HG02678 (cell line): ENCODE measurements around the gene OSMR.

Source experiments
- ATAC-seq: cut with Tn5 transposase; IDR thresholded peaks from one replicate; pipeline ENCODE4 v1.9.1; 2021; ENCODE audit warnings: mild to moderate bottlenecking, moderate library complexity; ENCODE audit not compliant: unreplicated experiment

The OSMR gene

DNA sequence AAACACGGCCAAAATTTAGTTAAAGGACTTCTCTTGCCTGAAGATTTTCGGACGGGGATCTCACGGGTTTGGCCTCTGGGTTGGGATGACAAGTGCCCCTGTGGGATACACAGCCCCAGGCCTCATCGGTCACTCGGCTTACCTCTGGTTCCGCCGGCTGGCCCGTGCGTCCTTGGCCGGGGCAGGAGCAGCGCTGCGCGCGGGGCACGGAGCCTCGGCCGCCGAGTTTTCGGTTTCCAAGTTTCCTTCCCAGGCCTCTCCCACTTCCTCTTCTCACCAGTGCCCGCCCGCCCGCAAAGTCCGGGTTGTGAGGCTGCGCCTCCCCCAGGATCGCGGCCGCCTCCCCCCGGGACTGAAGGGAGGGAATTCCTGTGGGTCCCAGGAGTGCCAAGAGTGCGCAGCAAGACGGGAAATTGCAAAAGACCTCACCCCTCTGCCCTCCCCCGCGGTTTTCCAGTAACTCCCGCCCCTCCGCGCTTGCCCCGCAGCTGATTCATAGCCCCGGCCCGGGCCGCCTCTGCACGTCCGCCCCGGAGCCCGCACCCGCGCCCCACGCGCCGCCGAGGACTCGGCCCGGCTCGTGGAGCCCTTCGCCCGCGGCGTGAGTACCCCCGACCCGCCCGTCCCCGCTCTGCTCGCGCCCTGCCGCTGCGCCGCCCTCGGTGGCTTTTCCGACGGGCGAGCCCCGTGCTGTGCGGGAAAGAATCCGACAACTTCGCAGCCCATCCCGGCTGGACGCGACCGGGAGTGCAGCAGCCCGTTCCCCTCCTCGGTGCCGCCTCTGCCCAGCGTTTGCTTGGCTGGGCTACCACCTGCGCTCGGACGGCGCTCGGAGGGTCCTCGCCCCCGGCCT lies at the start of gene OSMR:
OSMR (plus strand) TSS at position 487 of the 853 bp plus-strand sequence. CDS start 23,033 bp downstream, outside the sequence.
- ATAC-seq, result no peak

DNA sequence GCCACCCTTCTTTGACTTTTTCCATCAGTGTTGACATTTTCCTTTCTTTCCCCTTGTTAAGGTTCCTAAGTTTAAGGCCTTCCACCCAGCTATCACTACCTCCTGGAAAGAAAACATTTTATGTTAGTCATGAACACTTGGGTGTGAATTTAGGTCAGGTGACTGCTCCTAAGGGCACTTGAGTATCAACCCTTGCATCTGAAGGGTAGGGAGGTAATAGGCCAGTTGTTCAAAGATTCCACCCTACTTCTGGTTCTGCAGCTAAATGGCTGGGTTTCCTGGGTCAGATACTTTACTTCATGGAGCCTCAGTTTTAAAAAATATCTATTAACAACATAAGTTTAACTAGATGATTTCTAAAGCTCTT lies 49.1 kb upstream of the OSMR start:
- ATAC-seq, result no peak

DNA sequence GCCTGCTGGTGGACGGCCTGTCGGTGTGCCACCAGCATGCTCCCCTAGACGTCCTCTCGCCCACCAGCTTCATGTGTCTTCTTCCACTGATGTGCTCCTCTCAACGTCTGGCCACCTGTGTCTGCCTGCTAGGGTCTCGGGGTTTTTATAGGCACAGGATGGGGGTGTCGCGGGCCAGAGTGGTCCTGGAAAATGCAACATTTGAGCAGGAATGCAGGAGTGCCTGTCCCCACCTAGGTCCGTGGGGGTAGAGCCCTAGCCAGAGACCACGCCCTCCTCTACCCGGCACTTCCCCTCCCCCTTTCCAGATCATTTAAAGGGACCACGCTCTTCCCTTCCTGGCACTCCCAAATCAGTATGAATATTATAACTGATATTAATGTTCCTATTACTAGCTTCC lies 48.0 kb upstream of the OSMR start:
- no peak for ATAC-seq

DNA sequence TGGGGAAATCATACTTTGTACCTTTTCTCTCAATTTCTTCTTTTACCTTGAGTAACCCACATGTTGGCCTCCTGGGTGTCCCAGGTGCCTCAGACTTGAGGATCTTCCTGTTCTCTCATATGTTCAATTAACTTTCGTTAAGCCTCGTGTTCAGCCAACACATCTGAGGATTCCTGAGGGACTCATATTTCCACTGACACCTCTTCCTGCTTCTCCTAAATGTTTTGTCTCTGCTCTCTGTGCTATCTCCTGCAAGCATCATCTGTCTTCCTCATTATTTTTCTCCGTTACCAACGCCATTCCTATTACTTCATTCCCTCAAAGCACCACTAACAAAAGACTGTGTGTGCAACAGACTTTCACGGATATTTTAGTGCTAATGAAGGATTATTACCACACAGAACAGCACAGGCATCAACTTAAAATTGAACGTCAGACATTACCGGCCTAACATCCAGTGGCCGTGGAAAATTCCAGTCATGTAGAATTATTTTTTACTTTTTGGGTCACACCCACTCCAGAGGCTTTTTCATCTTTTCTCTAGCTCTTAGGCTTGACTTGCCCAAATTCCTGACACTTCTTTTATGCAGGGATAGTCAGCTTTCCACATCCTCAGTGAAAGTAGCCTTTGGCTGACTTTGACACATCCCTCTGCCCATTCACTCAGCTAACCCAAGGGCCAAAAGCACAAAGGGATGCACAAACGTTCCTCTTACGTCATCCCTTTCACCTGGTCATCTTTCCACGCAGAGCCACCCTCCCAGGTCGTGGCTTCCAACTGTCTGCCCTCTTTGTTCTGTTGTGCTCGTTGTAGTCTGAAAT lies 46.0 kb upstream of the OSMR start:
- no peak for ATAC-seq

DNA sequence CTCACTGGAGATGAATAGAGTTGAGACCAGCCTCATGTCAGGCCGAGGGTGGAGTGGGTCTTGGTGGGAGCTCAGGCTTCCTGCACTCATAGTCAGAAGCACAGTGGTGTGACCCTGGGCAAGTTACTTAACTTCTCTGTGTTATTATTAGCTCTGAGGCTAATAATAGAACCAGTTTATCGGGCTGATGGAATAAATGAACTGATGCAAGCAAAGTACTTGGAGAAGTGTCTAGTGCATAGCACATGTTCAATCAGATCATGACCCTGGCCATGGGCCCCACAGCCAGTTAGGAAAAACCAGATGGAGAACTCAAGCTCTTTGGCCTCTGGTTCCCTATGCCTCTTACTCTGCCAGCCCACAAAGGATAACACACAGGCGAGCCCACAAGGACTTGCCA lies 45.3 kb upstream of the OSMR start:
- no peak for ATAC-seq

DNA sequence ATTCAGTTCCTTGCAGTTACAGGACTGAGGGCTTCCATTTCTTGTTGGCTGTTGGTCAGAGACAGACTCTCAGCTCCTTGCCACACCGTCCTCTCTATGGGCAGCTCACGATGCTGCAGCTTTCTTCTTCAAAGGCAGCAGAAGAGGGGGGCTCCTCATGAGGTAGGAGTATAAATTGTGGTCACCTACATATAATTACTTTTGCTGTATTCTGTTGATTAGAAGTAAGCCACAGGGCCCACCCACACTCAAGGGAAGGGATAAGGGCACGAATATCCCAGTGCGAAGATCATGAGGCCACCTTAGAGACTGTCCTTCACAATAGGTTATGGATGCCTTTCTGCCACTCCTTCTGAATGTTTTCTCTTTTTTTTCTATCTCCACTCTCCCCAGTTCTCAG lies 43.7 kb upstream of the OSMR start:
- no peak for ATAC-seq

DNA sequence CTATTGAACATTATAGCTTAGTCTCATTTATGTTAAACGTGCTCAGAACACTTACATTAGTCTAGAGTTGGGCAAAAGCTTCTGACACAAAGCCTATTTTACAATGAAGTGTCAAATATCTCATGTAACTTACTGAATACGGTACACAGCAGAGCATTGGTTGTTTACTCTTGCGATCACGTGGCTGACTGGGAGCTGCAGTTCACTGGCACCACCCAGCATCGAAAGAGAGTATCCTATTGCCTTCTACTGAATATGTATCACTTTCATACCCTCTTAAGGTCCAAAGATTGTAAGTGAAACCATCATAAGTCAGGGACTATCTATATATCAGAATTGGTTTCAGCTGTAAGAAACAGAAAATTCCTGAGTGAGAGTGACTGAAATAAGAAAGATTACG lies 42.6 kb upstream of the OSMR start:
- ATAC-seq, result no peak

DNA sequence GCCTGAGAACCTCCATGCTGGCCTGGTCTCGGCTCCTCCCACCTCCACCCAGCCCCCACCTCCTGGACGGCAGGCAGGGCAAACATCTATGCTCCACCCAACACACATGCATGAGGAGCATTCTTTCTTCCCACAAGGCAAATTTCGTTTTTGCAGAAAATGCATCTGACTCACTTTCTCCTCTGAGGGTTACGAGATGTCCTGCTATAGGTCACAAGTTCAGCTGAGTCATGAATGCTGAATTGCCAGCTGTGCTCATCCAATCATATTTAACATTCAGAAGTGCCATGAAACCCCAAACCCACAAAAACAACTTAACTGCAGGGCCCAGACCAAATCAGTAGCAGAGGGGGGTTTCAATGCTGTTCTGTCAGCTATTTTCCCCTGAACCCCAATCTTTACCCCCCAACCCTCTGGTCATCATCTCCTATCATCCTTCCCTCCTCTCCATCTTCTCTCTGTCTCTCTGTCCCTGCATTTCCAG lies 39.0 kb upstream of the OSMR start:
- no peak for ATAC-seq

DNA sequence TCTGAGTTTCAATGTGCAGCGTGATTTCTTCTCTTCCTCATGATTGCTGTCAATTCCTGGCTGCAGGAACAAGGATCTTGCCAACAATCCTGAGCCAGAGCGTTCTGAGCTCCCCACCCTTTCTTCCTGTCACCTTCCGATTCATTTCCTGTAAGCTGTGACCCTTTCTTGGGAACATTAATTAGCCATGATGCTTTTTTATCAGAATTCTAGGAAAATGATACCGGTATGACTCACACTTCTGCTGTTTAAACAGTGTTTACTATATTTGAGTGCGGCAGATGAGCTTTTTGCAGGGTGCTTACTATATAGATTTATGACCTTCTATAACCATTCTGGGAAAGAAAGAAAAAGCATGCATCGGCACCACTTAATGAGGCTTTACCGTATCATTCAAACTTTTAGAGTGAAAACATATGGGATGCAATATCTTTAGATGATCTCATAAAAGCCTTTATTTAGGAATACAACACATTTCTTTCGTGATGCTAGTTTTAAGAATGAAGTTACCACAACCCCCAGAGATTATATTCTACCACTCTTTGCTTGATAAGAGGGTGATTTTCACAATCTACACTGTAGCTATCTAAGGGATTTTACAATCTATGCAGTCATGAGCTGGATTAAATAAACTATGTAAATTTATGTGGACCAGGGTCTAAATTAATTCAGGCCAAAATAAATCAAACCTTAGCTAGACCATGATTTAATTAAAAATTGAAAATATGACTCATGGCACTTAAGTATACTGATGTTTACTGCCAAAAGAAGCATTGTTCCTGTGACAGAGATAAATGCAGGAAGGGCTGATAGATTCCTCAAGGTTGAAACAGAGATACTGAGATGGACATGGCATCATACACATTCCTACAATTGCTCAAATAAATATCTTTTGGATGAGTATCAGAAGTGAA lies 38.0 kb upstream of the OSMR start:
- ATAC-seq, result no peak

DNA sequence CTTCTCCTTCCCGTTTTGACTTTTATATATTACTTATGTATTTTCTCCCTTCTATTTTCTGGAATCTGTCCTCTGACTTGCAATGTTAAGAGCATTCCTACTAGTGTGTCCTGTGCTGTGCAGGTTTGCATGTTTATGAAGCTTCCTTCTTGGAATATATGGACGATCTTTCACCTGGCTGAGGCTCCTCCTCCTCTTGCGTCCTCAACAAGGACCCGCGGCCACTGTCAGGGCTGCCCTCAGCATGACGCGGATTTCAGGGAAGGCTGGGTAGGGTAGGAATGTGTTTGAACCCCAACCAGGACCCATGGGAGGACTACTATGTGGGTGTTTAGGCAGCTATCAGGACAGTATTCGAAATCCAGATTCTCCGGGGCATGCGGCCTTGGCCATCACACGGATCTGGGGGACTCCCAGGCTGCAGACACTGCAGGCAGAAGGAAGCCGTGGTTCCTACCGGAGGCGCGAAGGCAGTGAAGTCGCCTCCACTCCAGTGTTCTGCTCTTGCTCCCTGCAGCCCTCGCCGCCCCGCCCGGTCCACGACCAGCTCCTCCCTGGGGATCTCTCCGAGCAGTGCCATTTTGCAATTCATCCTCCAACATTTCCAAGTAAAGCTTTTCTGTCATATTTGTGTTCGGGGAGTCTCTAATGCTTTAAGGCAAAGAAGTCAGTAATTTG lies 37.0 kb upstream of the OSMR start:
- no peak for ATAC-seq

DNA sequence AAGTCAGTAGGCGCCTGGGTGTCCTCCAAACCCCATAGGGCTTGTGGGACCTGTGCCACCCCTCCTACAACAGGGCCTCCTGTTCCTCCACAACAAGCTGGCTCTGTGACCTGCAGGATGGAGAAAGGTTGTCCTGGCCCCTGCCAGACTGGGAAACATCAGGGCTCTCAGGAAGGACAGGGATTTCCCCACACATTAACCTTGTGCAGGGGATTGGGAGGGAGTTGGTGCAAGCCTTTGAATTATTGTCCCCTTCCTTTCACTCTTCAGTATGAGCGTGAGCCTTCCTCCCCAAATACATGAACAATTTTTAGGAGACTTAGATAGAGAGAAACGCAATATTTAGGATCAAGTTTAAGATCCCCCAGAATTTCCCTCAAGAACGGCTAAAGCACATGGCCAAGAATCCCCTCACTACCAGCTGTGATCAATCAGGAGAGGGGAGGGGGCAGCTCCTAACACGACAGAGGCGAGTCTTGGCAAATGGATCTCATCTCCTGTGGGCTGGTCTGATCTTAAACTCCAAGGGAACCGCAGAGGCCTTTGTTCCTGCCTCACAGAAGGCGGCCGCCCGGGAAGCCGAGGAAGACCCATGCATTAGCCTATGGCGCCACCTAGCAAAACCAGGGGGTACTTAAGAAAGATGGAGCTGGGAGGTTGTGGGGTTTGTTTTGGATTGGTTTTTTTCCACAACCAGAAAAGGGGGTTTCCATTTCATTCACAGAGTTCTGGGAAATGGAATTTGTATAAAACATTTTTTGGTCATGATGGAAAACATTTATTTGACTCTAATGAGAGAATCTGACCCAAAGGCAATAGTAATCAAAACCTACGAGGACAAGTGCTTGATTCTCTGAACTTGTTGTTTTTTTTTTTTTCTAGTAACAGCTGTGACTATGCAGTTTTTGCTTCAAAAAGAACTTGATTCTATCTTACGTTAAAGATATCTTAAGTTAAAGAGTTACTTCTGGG lies 36.1 kb upstream of the OSMR start:
- no peak for ATAC-seq

DNA sequence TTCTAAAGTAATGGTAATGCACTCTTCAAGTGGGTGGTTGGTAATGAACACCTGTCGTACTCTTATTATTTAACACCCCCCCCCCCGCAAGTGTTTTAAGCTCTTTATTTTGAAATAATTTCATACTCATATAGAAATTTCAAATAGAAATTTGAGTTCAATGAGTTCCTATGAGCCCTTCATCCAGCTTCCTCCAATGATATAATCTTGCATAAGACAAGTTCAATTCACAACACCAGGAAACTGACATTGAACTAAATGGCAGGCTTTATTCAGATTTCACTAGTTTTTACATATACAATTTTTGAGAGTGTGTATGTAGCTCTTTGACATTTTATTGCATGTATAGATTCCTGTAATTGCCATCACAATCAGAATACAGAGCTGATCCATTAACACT lies 30.9 kb upstream of the OSMR start:
- ATAC-seq, result no peak

DNA sequence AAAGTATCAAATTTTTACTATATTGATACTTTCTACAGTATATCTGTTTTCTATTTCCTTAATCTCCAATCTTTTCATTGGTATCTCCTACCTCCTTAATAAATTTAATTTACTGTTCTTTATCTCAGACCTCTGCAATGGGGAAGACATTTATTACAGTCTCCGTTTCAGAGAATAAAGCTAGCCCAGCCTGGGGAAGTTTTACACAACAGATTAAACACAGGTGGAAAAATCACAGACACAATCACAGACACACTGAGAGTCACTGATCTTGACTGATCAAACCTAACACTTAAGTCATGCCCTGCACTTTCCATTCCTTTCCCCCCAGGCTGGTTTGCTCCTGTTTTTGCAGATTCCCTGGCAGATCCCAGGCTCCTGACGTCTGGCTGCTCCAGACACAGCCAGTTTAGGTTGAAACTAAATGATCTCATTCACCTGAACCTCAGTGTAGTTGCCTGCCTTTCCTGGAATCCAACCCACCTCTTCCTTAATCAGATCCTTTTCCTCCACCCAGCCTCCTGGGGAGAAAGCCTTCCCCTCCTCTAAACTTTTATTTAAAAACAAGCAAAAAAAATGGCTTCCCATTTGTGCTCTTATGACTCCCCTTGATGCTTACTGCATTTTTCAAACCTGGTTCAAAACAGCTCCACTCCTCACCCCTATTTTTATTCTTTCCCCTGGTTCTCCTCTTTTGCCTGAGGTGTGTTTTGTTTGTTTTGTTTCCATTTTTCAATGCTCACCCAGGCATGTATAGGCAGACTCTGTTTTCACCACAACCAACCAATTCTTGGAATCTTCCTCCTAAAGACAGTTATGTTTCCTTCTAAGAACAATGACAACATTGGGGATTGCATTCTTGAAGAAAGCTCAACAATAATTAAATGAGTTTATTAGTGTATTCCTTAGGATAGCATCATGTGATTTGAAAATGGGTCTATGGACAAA lies 29.5 kb upstream of the OSMR start:
- ATAC-seq, result no peak

DNA sequence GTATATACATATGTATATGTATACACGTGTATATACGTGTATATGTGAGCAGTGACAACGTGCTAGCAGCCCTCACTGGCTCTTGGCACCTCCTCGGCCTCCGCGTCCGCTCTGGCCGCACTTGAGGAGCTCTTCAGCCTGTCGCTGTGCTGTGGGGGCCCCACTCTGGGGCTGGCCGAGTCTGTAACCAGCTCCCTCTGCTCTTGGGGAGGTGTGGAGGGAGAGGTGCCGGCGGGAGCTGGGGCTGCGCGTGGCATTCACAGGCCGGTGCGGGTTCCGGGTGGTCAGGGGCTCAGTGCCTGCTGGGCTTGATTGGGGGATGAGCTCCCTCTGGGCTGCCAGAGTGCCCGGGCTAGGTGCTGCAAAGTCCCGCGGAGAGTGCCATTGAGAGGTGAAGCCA lies 24.1 kb upstream of the OSMR start:
- no peak for ATAC-seq

DNA sequence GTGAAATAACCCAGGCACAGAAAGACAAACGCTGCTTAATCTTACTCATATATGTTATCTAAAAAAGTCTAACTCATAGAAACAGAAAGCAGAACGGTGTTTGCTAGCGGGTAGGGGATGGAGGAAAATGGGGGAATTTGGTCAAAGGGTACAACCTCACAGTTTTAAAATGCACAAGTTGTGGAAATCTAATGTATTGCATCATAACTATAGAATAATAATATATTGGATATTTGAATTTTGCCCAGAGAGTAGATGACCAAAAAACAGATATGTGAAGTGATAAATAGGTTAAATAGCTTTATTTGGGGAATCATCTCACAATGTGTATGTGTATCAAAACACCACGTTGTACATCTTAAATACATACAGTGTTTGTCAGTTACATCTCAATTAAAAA lies 22.3 kb upstream of the OSMR start:
- ATAC-seq, result no peak

DNA sequence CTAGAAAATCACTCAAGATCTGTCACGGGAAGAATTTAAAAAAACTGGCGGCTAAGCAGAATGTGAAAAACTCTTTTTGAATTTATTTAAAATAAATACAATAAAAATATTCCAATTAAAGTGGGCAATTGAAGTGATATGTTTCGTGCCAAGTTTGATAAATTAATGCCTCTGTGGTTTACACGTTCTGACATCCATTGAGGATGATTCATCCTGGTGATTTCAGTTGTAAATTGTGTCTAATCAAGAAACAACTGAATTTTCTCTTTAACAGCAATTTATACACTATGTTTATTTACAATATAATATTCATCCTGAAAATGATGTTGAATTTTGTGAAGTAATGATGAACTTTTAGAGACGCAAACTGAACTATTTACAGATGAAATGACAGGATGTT lies 21.0 kb upstream of the OSMR start:
- no peak for ATAC-seq

DNA sequence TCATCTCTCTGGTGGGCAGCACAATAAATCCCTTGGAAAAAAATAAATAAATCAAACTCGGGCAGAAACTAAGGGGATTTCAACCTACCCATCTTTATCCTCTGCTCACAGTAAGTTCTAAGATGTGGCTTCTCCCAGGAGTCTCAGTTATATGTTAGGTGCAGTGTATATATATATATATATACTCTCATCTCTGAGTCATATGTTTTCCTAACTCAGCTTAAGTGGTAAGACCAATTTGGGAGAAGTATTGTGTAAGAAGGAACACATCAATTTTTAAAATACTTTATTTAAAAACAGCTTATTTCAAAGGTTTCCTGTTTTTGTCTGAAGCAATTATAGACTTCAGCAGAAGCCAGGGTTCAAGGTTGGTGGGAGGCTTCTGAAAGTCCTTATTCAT lies 20.3 kb upstream of the OSMR start:
- no peak for ATAC-seq

DNA sequence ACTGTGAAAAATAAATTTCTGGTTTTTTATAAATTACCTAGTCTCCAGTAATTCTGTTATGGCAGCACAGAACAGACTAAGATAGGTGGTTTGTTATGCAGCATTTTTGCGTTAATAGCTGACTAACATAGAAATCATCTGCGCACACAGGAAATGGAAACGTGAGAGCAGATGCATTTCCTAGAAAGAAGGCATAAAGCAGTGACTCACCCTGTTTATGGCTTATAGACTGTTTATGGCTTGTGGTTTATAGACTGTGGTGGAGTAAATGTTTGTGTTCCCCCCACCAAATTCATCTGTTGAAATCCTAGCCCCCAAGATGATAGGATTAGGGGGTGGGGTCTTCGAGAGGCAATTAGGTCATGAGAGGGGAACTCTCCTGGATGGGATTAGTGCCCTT lies 18.3 kb upstream of the OSMR start:
- no peak for ATAC-seq
